Keratinocyte (primary cell): Measurements from ENCODE around the gene CPA5. TPM values are rescaled to one million over a fixed set of nuclear protein-coding genes. Genes with fewer than 3 reads are reported as not detected.

ENCODE experiments used
- DNase-seq: peaks from one replicate; pipeline ENCODE4 v3.0.0-alpha.2; 2011; ENCODE audit warnings: low read depth, missing footprints, low spot score
- FAIRE-seq: peaks from 2 replicates; lab custom pipeline; 2011; peaks lifted over from hg19 to GRCh38; lab: Jason Lieb, UNC
- H2AFZ ChIP-seq: 2 replicates; pipeline ENCODE4 v1.6.0; 2012; ENCODE audit warnings: low read length, control low read depth, inconsistent platforms; ENCODE audit not compliant: control insufficient read depth
- H3K27ac ChIP-seq: 2 replicates; pipeline ENCODE4 v1.5.1; 2011; ENCODE audit warnings: low read length; ENCODE audit not compliant: control insufficient read depth, insufficient read depth
- H3K27me3 ChIP-seq: 3 replicates; pipeline ENCODE4 v1.6.0; 2011; ENCODE audit warnings: low read length; ENCODE audit not compliant: control insufficient read depth, insufficient read depth; ENCODE audit errors: extremely low read depth
- H3K36me3 ChIP-seq, 2 experiments: 2 replicates in 1 of 2; 3 replicates in 1 of 2; pipeline ENCODE4 v1.5.1; 2011; ENCODE audit warnings: low read length in 2 of 2, mild to moderate bottlenecking in 1 of 2; ENCODE audit not compliant: control insufficient read depth in 2 of 2, insufficient read depth in 2 of 2; ENCODE audit errors: extremely low read depth in 1 of 2
- H3K4me1 ChIP-seq: 3 replicates; pipeline ENCODE4 v1.5.1; 2011; ENCODE audit warnings: low read length; ENCODE audit not compliant: control insufficient read depth, insufficient read depth; ENCODE audit errors: extremely low read depth
- H3K4me2 ChIP-seq: 3 replicates; pipeline ENCODE4 v1.6.0; 2011; ENCODE audit warnings: low read depth, low read length; ENCODE audit not compliant: control insufficient read depth, insufficient read depth; ENCODE audit errors: extremely low read depth
- H3K4me3 ChIP-seq, 3 experiments: fragments of 200-600 bp in 1 of 3; sonication (generic) in 1 of 3; 2 replicates in 2 of 3; 3 replicates in 1 of 3; pipeline ENCODE4 v1.5.1; 2011 to 2016; ENCODE audit warnings: low read length in 3 of 3, mild to moderate bottlenecking in 3 of 3, control low read depth in 2 of 3, inconsistent platforms in 1 of 3, low read depth in 1 of 3, mixed read lengths in 1 of 3, mixed run types in 1 of 3, moderate library complexity in 1 of 3; ENCODE audit not compliant: control insufficient read depth in 2 of 3, insufficient read depth in 2 of 3; ENCODE audit errors: extremely low read depth in 1 of 3
- H3K79me2 ChIP-seq: 2 replicates; pipeline ENCODE4 v1.6.0; 2012; ENCODE audit warnings: low read length; ENCODE audit not compliant: control insufficient read depth, insufficient read depth
- H3K9ac ChIP-seq: 3 replicates; pipeline ENCODE4 v1.6.0; 2011; ENCODE audit warnings: low read length; ENCODE audit not compliant: control insufficient read depth, insufficient read depth; ENCODE audit errors: extremely low read depth
- H3K9me1 ChIP-seq: 3 replicates; pipeline ENCODE4 v1.6.0; 2011; ENCODE audit warnings: low read length; ENCODE audit not compliant: control insufficient read depth, insufficient read depth; ENCODE audit errors: extremely low read depth
- H3K9me3 ChIP-seq: 2 replicates; pipeline ENCODE4 v1.5.1; 2012; ENCODE audit warnings: low read depth, low read length; ENCODE audit not compliant: control insufficient read depth
- H4K20me1 ChIP-seq: 3 replicates; pipeline ENCODE4 v1.6.0; 2011; ENCODE audit warnings: low read length; ENCODE audit not compliant: control insufficient read depth, insufficient read depth; ENCODE audit errors: extremely low read depth
- EZH2 ChIP-seq: IDR thresholded peaks from one replicate; pipeline ENCODE4 v1.6.1; 2012; ENCODE audit warnings: inconsistent platforms, mild to moderate bottlenecking, low read length, moderate library complexity
- dilution Hi-C: fragments of 300-500 bp; cut with MboI; formaldehyde crosslinking; loops from one replicate; pipeline ENCODE4 v1.7.0; 2020; ENCODE audit warnings: low sequenced_read_pairs; ENCODE audit not compliant: extremely low pct_ligation_motif_present
- polyA plus RNA-seq, 5 experiments: library from polyadenylated mRNA; depleted of rRNA in 3 of 5; stranded (reverse) in 3 of 5; stranded (forward) in 1 of 5; unstranded in 1 of 5; fragments of >200 nt; gene quantifications; 1 replicate in 1 of 5; 2 replicates in 3 of 5; 3 replicates in 1 of 5; pipeline versions ENCODE4 v1.2.1 to v1.2.3, GENCODE V29; 2011 to 2012; ENCODE audit warnings: missing spikeins in 2 of 5, low read depth in 1 of 5, low replicate concordance in 1 of 5
- TF ChIP-seq, protein P1 (sequence below), 3 experiments: IDR thresholded peaks in 1 of 3; conservative IDR thresholded peaks in 1 of 3; optimal IDR thresholded peaks in 1 of 3; 2 replicates in 2 of 3; 3 replicates in 1 of 3; pipeline versions ENCODE3 to v1.5.1; 2011; ENCODE audit warnings: low read length in 3 of 3, mild to moderate bottlenecking in 3 of 3, moderate library complexity in 2 of 3, control low read depth in 1 of 3, inconsistent platforms in 1 of 3; ENCODE audit not compliant: insufficient read depth in 2 of 3; ENCODE audit errors: extremely low read depth in 1 of 3

Gene CPA5
- polyA plus RNA-seq, 1 donor (not counting 4 experiments of a cell fraction or from before 2014, with no cell fraction given), result 0.24 TPM

DNA sequence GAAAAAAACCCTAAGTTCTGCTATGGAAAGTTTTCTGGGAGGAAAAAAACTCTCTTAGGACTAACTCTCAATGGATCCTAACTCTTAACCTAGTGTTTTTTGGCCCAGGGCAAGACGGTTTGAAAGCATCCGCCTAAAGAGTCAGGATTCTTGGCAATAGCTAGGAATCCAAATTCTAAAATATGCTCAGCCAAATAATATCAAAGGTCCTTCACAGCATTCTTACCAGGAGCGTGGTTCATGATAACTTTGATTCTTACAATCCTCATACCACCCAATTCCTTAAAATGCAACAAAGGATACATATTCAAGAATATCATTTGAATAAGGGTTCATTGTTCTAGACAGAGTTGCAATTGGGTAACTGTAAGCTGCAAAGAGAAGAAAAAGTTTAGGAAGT is 57.0 kb downstream of the CPA5 start:
- Histone ChIP-seq H3K36me3 (peaks cover 2 to 4% of the 10 kb centered on the region in 2 experiments), H3K9me3 (no peaks in the 10 kb centered on the region), H3K4me1 (no peaks in the 10 kb centered on the region), H3K4me2 (no peak overlapping the region), H3K4me3 (no peak overlapping the region), H4K20me1 (no peaks in the 10 kb centered on the region), H3K9ac (no peak overlapping the region), H3K27ac (no peak overlapping the region), H3K9me1 (no peaks in the 10 kb centered on the region), H3K27me3 (no peaks in the 10 kb centered on the region), H3K79me2 (no peaks in the 10 kb centered on the region), H2AFZ (no peak overlapping the region)
- FAIRE-seq (no peak), DNase-seq (no peak)
- no peak for TF ChIP-seq EZH2
- TF ChIP-seq, protein P1, sequence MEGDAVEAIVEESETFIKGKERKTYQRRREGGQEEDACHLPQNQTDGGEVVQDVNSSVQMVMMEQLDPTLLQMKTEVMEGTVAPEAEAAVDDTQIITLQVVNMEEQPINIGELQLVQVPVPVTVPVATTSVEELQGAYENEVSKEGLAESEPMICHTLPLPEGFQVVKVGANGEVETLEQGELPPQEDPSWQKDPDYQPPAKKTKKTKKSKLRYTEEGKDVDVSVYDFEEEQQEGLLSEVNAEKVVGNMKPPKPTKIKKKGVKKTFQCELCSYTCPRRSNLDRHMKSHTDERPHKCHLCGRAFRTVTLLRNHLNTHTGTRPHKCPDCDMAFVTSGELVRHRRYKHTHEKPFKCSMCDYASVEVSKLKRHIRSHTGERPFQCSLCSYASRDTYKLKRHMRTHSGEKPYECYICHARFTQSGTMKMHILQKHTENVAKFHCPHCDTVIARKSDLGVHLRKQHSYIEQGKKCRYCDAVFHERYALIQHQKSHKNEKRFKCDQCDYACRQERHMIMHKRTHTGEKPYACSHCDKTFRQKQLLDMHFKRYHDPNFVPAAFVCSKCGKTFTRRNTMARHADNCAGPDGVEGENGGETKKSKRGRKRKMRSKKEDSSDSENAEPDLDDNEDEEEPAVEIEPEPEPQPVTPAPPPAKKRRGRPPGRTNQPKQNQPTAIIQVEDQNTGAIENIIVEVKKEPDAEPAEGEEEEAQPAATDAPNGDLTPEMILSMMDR (optimal IDR thresholded peaks at IDR 0.05 in 1 of 3, IDR thresholded peaks at IDR 0.05 in 1 of 3, conservative IDR thresholded peaks at IDR 0.05 in 1 of 3; ENCODE audit: extremely low read depth in 1 of 3, insufficient read depth in 2 of 3, low read length in 3 of 3), result no peak
- dilution Hi-C loops, result no loop called here

DNA sequence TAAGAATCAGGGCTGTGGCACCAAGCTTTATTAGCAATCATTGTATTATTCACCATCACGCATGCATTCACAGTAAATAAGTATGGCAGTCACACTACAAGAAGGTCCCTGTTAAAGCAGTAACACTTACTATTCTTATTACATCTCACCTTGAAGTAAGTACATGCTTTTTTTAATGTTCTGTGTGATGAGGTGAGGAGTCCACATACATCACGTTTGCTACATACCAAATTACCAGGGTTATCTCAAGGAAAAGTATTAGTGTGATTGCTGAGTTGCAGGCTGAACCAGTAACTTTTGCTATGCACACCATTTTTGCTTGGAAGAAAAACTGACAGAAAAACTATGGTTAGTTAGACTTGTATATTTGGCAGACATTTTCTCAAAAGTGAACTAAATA is 60.4 kb downstream of the CPA5 start:
- H3K79me2 ChIP-seq, result no peaks in the 10 kb centered on the region
- H4K20me1 ChIP-seq, result no peaks in the 10 kb centered on the region
- H3K4me2 ChIP-seq, result no peak overlapping the region
- FAIRE-seq (no peak), DNase-seq (no peak)
- no peak overlapping the region for H3K9ac ChIP-seq
- H3K9me1 ChIP-seq, result no peaks in the 10 kb centered on the region
- no peaks in the 10 kb centered on the region for H3K9me3 ChIP-seq
- no peaks in the 10 kb centered on the region for H3K4me1 ChIP-seq
- dilution Hi-C loops, result no loop called here
- H3K36me3 ChIP-seq, result peaks cover 2 to 4% of the 10 kb centered on the region in 2 experiments
- no peak overlapping the region for H3K4me3 ChIP-seq
- TF ChIP-seq, protein P1 (optimal IDR thresholded peaks at IDR 0.05 in 1 of 3, IDR thresholded peaks at IDR 0.05 in 1 of 3, conservative IDR thresholded peaks at IDR 0.05 in 1 of 3; ENCODE audit: extremely low read depth in 1 of 3, insufficient read depth in 2 of 3, low read length in 3 of 3), result no peak
- no peak for TF ChIP-seq EZH2
- no peak overlapping the region for H3K27ac ChIP-seq
- H2AFZ ChIP-seq, result no peak overlapping the region
- no peaks in the 10 kb centered on the region for H3K27me3 ChIP-seq
